Kasumi-1 (cell line): Measurements from ENCODE around the gene MNAT1.

Experiments used
- DNase-seq, 2 experiments: peaks; one replicate each; lab custom pipeline; 2025; lab: John Stamatoyannopoulos, UW

MNAT1 gene

DNA sequence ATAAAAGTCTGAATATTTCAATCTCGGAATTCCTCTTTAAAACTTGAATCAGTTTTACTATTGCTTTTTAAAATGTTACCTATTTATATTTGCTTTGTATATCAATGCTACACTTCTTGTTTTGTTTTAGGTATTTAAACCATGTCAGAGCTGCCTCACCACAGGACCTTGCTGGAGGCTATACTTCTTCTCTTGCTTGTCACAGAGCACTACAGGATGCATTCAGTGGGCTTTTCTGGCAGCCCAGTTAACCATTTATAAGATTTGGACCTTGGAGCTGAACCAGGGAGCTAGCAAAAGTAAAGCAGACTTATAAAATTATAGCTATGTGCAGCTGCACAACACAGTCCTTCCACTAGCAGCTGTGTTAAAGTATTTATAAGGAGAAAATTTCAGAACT, 233.5 kb downstream of the MNAT1 start:
- no peak for DNase-seq

DNA sequence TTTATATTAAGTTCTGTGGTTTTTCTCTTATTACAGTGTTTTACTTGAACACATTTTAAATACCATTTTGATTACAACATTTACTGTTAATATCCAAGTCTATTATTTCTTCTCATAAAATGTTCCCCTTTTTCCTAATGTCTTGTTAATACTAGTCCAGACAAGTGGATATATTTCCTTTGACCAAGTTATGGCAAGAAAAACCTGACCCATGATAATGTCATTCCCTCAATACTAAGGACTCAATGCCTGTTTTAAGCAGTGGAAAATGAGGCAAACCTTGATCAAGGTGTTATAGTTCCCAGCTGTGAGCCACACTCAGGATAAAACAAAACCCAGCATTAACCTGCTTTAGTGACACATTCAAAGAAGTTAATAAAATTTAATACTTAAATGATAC, 234.1 kb downstream of the MNAT1 start:
- DNase-seq: no peak

DNA sequence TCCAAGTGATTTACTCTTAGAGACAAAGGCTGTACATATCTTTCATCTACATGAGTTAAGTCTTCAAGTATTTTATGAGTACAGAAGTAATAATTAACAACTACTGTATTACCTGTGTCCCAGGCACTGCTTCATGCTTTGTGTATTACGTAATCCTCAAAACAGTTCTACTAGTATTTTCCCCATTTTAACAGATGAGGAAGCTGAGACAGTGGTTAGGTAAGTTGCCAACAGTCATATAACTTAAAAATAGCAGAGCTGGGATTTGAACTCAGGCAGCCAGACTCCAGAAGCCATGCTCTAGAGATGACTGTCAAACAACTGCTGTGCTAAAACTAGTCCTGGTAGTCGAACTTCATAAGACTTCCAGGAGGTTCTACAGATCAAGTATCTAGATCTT, 235.6 kb downstream of the MNAT1 start:
- peak; percentile 30 to 38 for DNase-seq

DNA sequence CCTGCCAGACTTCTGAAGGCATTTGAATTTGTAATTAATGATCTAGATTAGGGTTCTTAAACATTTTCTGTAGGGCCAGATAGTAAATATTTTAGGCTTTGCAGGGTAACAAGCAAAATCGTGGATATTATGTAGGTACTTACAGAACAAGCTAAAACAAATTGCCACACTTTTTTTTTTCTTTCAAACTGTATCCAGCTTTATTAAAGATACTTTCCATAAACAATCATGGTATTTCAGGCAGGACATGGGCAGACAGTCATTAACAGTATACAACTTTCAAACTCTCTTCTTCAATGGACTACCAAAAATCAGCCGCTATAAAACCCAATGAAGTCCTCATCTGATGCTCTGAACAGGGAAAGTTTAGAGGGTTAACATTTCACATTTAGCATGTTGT, 236.7 kb downstream of the MNAT1 start:
- DNase-seq: no peak

GRCh38 chr14:60972295-60972694, 237.7 kb downstream of the MNAT1 start:
- DNase-seq: no peak

DNA sequence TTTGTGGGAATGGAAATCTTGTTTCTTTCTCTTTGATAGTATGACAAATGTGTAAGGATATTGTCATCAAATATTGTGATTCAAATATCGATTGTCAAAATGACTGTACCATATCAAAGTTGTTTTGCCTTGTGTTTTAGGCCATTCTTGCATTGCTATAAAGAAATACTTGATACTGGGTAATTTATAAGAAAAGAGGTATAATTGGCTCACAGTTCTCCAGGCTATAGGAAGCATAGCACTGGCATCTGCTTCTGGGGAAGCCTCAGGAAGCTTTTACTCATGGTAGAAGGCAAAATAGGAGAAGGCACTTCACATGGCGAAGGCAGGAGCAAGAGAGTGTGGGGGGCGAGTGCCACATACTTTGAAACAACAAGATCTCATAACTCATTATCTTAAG, 238.5 kb downstream of the MNAT1 start:
- DNase-seq: no peak

GRCh38 chr14:60974090-60974651, 239.6 kb downstream of the MNAT1 start:
- DNase-seq: no peak

DNA sequence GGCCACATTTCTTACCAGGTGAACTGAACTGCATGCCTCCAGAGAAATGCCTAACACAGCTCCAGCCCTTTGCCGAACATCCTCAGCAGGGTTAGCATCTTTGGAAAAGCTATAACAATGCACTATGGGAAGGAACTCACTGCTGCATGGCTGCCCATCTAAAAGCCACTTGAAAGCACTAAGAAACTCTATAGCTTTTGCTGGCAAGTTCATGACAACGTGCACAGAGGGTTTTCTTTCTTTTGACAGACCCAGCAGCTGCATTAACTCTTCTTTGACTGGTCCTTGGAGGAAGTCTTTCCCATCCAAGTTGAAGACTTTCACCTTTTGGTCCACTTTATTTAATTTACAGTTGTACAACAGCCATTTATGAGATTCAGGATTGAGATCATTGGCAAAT, 241.0 kb downstream of the MNAT1 start:
- no peak for DNase-seq

- no peak for DNase-seq
Measured at GRCh38 chr14:60977847-60978246, 243.3 kb downstream of the MNAT1 start.

DNA sequence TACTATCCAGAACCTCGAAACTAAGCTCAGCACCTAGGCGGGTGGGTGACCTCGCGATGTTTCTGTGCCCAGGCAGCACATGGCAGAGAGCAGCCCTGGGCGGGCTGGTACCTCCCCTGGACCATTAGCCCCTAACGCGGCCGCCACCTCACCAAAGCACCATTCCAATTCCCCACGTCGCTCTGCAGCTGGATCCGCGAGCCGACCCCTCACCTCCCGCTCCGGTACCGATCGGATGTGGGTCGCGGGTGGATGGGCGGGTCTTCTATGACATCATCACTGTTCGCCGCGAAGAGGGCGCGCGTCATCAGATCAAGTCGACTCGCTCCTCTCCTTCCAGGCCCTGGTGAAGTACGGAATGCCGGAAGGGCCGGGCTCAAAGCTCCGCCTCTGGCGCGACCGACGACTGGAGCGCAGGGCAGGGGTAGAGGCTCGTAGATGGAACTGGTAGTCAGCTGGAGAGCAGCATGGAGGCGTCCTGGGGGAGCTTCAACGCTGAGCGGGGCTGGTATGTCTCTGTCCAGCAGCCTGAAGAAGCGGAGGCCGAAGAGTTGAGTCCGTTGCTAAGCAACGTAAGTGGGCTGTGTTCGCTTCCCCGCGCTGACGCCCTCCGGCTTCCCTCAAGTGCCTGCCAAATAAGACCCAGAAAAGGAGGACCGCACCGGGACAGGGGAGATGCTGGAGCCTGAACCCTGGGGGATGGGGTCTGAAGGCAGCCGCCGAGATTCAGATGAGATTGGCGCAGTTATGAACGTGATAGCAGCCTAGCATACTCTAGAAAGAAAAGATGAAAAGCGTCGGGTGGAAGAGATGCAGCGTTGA, 246.5 kb downstream of the MNAT1 start, which contains the start of the genes SLC38A6 and TRMT5:
Gene SLC38A6, plus strand, starts transcription at position 435 of the 822 bp plus-strand sequence. Its CDS starts 33 bp downstream, at position 468.
Gene TRMT5, minus strand, starts transcription at position 269 of the 822 bp plus-strand sequence. Its CDS starts 106 bp downstream, at position 163.
- DNase-seq: peak; percentile 88 to 94

DNA sequence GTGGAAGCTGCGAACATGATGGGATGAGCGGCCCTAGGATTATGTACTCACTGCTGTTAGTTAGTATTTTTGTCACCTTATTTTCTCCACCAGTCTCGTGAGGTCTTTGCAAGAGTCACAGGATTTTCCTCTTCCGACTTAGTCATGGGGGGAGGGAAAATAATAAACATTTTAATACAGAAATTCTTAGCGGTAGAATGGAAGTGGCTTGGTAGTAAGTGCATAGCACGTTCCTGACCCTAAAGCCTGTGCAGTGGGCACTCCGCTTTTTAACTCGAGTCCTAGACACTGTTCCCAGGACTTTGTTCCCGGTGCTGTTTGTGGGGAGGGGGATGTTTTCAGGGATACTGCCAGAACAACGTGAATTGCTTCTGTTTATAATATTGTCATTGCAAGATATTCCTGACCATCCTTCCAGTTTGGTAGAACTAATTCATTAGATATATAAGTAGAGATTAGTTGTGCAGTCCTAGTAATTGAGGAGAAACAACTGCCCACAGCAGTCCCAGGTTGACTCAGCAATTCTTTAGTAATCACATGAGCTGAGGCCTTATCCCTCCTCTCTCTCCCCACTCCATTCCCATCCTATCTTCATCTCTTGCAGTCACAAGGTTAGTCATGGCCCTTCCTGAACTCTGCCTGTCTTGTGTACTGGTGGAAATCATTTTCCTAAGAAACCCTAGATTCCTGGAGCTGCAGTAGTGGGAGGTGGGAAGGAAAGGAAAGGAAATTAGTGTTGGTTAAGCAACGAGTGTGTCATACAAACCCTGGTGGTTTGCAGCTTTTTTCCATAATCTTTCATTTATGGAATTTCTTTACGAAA, 247.3 kb downstream of the MNAT1 start:
- peak; percentile 28 to 53 for DNase-seq

- peak; percentile 22 to 26 for DNase-seq
Measured at GRCh38 chr14:60984196-60984595, 249.6 kb downstream of the MNAT1 start.

- no peak for DNase-seq
Measured at GRCh38 chr14:60986500-60986899, 251.9 kb downstream of the MNAT1 start.

- DNase-seq: no peak
Measured at GRCh38 chr14:60989599-60989998, 255.0 kb downstream of the MNAT1 start.

- no peak for DNase-seq
Measured at GRCh38 chr14:60998617-60999016, 264.1 kb downstream of the MNAT1 start.

GRCh38 chr14:60999536-60999935, 265.0 kb downstream of the MNAT1 start:
- DNase-seq: no peak

DNA sequence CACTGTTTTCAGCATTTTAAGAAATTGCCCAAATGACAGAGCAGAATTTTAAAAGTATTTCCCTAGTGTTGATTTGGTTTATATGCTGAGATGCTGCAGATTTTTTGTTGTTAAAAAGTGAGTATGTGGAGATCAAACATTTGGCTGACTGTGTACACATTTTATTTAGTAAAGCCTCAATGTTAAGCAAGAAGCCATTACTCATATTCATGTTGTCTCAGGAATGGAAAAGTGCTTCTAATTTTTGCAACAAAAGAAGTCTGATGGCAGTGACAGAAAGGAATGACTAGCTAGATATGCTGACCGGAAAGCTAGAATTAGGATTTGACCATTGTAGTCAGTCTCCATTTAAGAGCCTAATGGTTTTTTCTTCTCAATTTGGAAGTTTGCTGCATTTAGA, 269.0 kb downstream of the MNAT1 start:
- no peak for DNase-seq

GRCh38 chr14:61019537-61019936, 285.0 kb downstream of the MNAT1 start:
- DNase-seq: no peak
